Panc1 (cell line): ENCODE results near the gene GVQW3. TPM values are rescaled to one million over a fixed set of nuclear protein-coding genes. Genes with fewer than 3 reads are reported as not detected.

Experiments used
- ATAC-seq: fragments of 200-7000 bp; cut with Tn5 transposase; 2 replicates; pipeline ENCODE4 v1.9.1; 2020; ENCODE audit warnings: mild to moderate bottlenecking, moderate library complexity
- BruUV-seq: library from RNA; stranded (reverse); fragments of 400-500 nt; replicated peaks from 2 replicates; lab custom pipeline; 2021; lab: Mats Ljungman, UMichigan
- CTCF ChIA-PET: fragments of 300-600 bp; sonication (Branson Sonifier 250); formaldehyde crosslinking; loops from one replicate; lab custom pipeline; 2022; ENCODE audit warnings: antibody characterized with exemption; lab: Charles Lee
- POLR2A ChIA-PET: fragments of 300-600 bp; sonication (Branson Sonifier 250); formaldehyde crosslinking; loops from one replicate; lab custom pipeline; 2022; ENCODE audit warnings: antibody characterized with exemption; lab: Charles Lee
- DNase-seq: peaks from one replicate; pipeline ENCODE4 v3.0.0-alpha.2; 2010; ENCODE audit warnings: low read depth, low spot score
- H3K27ac ChIP-seq: 2 replicates; pipeline ENCODE4 v1.5.1; 2011; ENCODE audit warnings: mild to moderate bottlenecking, low read length, inconsistent platforms
- H3K27me3 ChIP-seq: fragments of 200-500 bp; sonication (Bioruptor generic); 2 replicates; pipeline ENCODE4 v1.6.0; 2014; ENCODE audit warnings: low read length, inconsistent platforms; ENCODE audit not compliant: control insufficient read depth, insufficient read depth
- H3K36me3 ChIP-seq: fragments of 200-500 bp; sonication (Bioruptor generic); 2 replicates; pipeline ENCODE4 v1.5.1; 2014; ENCODE audit warnings: inconsistent platforms, mild to moderate bottlenecking, low read length, moderate library complexity; ENCODE audit not compliant: control insufficient read depth, insufficient read depth
- H3K4me1 ChIP-seq: 2 replicates; pipeline ENCODE4 v1.5.1; 2011; ENCODE audit warnings: inconsistent platforms, mild to moderate bottlenecking, low read length, moderate library complexity; ENCODE audit not compliant: control insufficient read depth, insufficient read depth
- H3K4me3 ChIP-seq, 2 experiments: 2 replicates each; pipeline ENCODE4 v1.5.1; 2011 to 2012; ENCODE audit warnings: low read depth in 2 of 2, low read length in 2 of 2, mild to moderate bottlenecking in 2 of 2, inconsistent platforms in 1 of 2, moderate library complexity in 1 of 2
- H3K9me3 ChIP-seq: fragments of 200-500 bp; sonication (Bioruptor generic); 2 replicates; pipeline ENCODE4 v1.5.1; 2014; ENCODE audit warnings: low read depth, mild to moderate bottlenecking, inconsistent platforms, low read length, moderate library complexity; ENCODE audit not compliant: control insufficient read depth, insufficient read depth
- POLR2AphosphoS5 ChIP-seq: IDR thresholded peaks from 2 replicates; pipeline ENCODE4 v1.6.1; 2012; ENCODE audit warnings: mild to moderate bottlenecking, low read depth, low read length, moderate library complexity
- SIN3A ChIP-seq: IDR thresholded peaks from 2 replicates; pipeline ENCODE4 v1.6.1; 2012; ENCODE audit warnings: low read depth, mild to moderate bottlenecking, low read length, moderate library complexity, borderline replicate concordance; ENCODE audit not compliant: insufficient read depth
- TCF7L2 ChIP-seq: IDR thresholded peaks from 2 replicates; pipeline ENCODE4 v1.6.1; 2011; ENCODE audit warnings: mild to moderate bottlenecking, low read depth, low read length, inconsistent platforms
- in situ Hi-C: cut with HindIII; loops from 2 replicates; pipeline ENCODE4 v1.10.0; 2016; ENCODE audit warnings: low sequenced_read_pairs, low pct_unique_long_range_greater_than_20kb
- intact Hi-C: fragments of 100-400 bp; cut with micrococcal nuclease; formaldehyde crosslinking; loops from one replicate; pipeline ENCODE4 v1.10.0; 2022; ENCODE audit not compliant: unreplicated experiment
- total RNA-seq: library from RNA; stranded (reverse); gene quantifications from one replicate; pipeline ENCODE4 v1.2.1, GENCODE V29; 2021; ENCODE audit not compliant: unreplicated experiment
- TF ChIP-seq, protein P1 (sequence below), 2 experiments: IDR thresholded peaks; 2 replicates each; pipeline ENCODE4 v1.6.1; 2011 to 2012; ENCODE audit warnings: low read depth in 2 of 2, control low read depth in 1 of 2, low read length in 1 of 2, mild to moderate bottlenecking in 1 of 2, moderate library complexity in 1 of 2; ENCODE audit not compliant: insufficient read depth in 1 of 2
- TF ChIP-seq, protein P2 (sequence below): fragments of 450-650 bp; IDR thresholded peaks from 2 replicates; pipeline ENCODE4 v1.5.1; 2017; ENCODE audit warnings: mild to moderate bottlenecking

Gene GVQW3
- total RNA-seq, 1 experiment from 2014 or later = 3.2 TPM

DNA sequence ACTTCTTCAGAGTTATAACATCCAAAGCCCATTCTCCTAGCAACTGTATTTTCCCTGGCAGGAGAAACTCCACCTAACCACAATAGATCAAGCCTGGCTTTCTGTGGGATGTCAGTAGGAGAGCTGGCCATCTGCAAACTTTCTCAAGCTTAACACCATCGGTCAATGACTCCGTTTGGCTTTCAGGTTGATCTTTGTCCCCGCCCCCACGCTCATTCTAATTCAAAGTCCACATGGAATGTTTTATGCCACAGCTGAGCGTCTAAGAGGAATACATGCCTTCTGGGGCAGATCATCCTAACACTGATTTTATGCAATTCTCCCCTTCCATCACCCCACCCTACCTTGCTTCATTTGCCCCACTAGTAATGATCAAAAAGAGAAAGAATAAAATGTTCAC, 4.8 kb downstream of the GVQW3 start:
- Histone ChIP-seq H3K9me3 (no peaks in the 10 kb centered on the region), H3K27me3 (no peaks in the 10 kb centered on the region), H3K27ac (no peak overlapping the region), H3K4me3 (no peak overlapping the region), H3K36me3 (no peaks in the 10 kb centered on the region), H3K4me1 (peaks cover 6% of the 10 kb centered on the region; the same call in 1 of the 2 replicates)
- ChIA-PET CTCF (no interaction called here), POLR2A (no interaction called here)
- ATAC-seq (no peak), DNase-seq (no peak)
- BruUV-seq = no TSS peak
- TF ChIP-seq, protein P1, sequence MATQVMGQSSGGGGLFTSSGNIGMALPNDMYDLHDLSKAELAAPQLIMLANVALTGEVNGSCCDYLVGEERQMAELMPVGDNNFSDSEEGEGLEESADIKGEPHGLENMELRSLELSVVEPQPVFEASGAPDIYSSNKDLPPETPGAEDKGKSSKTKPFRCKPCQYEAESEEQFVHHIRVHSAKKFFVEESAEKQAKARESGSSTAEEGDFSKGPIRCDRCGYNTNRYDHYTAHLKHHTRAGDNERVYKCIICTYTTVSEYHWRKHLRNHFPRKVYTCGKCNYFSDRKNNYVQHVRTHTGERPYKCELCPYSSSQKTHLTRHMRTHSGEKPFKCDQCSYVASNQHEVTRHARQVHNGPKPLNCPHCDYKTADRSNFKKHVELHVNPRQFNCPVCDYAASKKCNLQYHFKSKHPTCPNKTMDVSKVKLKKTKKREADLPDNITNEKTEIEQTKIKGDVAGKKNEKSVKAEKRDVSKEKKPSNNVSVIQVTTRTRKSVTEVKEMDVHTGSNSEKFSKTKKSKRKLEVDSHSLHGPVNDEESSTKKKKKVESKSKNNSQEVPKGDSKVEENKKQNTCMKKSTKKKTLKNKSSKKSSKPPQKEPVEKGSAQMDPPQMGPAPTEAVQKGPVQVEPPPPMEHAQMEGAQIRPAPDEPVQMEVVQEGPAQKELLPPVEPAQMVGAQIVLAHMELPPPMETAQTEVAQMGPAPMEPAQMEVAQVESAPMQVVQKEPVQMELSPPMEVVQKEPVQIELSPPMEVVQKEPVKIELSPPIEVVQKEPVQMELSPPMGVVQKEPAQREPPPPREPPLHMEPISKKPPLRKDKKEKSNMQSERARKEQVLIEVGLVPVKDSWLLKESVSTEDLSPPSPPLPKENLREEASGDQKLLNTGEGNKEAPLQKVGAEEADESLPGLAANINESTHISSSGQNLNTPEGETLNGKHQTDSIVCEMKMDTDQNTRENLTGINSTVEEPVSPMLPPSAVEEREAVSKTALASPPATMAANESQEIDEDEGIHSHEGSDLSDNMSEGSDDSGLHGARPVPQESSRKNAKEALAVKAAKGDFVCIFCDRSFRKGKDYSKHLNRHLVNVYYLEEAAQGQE (IDR thresholded peaks at IDR 0.05; ENCODE audit: insufficient read depth in 1 of 2, low read depth in 2 of 2, low read length in 1 of 2) = no peak
- TF ChIP-seq TCF7L2 (no peak), SIN3A (no peak), POLR2AphosphoS5 (no peak)
- TF ChIP-seq, protein P2, sequence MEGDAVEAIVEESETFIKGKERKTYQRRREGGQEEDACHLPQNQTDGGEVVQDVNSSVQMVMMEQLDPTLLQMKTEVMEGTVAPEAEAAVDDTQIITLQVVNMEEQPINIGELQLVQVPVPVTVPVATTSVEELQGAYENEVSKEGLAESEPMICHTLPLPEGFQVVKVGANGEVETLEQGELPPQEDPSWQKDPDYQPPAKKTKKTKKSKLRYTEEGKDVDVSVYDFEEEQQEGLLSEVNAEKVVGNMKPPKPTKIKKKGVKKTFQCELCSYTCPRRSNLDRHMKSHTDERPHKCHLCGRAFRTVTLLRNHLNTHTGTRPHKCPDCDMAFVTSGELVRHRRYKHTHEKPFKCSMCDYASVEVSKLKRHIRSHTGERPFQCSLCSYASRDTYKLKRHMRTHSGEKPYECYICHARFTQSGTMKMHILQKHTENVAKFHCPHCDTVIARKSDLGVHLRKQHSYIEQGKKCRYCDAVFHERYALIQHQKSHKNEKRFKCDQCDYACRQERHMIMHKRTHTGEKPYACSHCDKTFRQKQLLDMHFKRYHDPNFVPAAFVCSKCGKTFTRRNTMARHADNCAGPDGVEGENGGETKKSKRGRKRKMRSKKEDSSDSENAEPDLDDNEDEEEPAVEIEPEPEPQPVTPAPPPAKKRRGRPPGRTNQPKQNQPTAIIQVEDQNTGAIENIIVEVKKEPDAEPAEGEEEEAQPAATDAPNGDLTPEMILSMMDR = no peak
- in situ Hi-C loops (no loop called here), intact Hi-C loops (no loop called here)

DNA sequence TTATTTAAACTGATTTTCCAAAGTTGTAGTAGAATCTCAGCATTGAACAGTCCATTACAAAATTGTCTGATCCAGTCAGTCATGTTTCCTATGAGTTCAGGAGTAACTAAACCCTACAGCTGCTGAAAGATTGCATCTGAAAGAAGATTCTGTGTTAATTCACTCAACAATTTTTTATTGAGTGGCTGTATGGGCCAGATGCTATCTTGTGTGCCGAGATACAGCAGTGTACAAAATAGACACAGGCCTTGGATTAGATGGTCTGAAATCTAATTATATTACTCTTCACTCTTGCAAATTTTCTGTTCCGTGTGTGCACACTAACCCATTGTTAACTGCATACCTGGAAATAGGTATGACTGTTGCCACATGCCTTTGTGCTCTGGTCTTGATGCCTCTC, 7.3 kb downstream of the GVQW3 start:
- intact Hi-C loops = no loop called here
- TF ChIP-seq SIN3A (no peak), POLR2AphosphoS5 (no peak), TCF7L2 (no peak)
- TF ChIP-seq, protein P2 = no peak
- TF ChIP-seq, protein P1 (IDR thresholded peaks at IDR 0.05; ENCODE audit: insufficient read depth in 1 of 2, low read depth in 2 of 2, low read length in 1 of 2) = no peak
- CTCF ChIA-PET = interaction anchor here (0.6 kb wide), 1 partner anchor 425 kb away, joined by 4 read pairs; no protein-coding TSS in a partner anchor
- Histone ChIP-seq H3K36me3 (no peaks in the 10 kb centered on the region), H3K4me1 (no peaks in the 10 kb centered on the region), H3K27ac (no peak overlapping the region), H3K4me3 (no peak overlapping the region), H3K9me3 (no peaks in the 10 kb centered on the region), H3K27me3 (no peaks in the 10 kb centered on the region)
- DNase-seq (no peak), ATAC-seq (no peak)
- BruUV-seq = no TSS peak
- in situ Hi-C loops = no loop called here
- POLR2A ChIA-PET = no interaction called here
